ENCODE results near the gene C19orf67.
"Not testable (repeated sequence)": the region's sequence is repeated elsewhere in the genome, so short reads cannot be mapped to it uniquely, and the experiment has no call there.

The C19orf67 gene

GRCh38 chr19:14042659-14043608, 42.6 kb downstream of the C19orf67 start:
- not testable (repeated sequence) for DNase-seq (ENCODE audit: low read depth); H3K4me3 ChIP-seq (ENCODE audit: control insufficient read depth, low read depth, low read length)
- peak; percentile 68 for TF ChIP-seq CTCF (IDR thresholded peaks at IDR 0.05; ENCODE audit: control insufficient read depth, insufficient read depth, low read depth, low read length, missing control alignments)

GRCh38 chr19:14039181-14039580, 46.4 kb downstream of the C19orf67 start:
- DNase-seq (ENCODE audit: low read depth) = no peak
- TF ChIP-seq CTCF (IDR thresholded peaks at IDR 0.05; ENCODE audit: control insufficient read depth, insufficient read depth, low read depth, low read length, missing control alignments) = no peak

GRCh38 chr19:14035706-14036105, 49.9 kb downstream of the C19orf67 start:
- no peak for TF ChIP-seq CTCF (IDR thresholded peaks at IDR 0.05; ENCODE audit: control insufficient read depth, insufficient read depth, low read depth, low read length, missing control alignments)
- no peak for DNase-seq (ENCODE audit: low read depth)

More at GRCh38 chr19:14039181-14039580, 46.4 kb downstream of the C19orf67 start:
- no peak overlapping the region for H3K4me3 ChIP-seq (ENCODE audit: control insufficient read depth, low read depth, low read length)

GRCh38 chr19:14035159-14035558, 50.4 kb downstream of the C19orf67 start:
- not testable (repeated sequence) for H3K4me3 ChIP-seq (ENCODE audit: control insufficient read depth, low read depth, low read length); DNase-seq (ENCODE audit: low read depth)

More at GRCh38 chr19:14035706-14036105, 49.9 kb downstream of the C19orf67 start:
- H3K4me3 ChIP-seq (ENCODE audit: control insufficient read depth, low read depth, low read length) = no peak overlapping the region

GRCh38 chr19:14033946-14034345, 51.6 kb downstream of the C19orf67 start:
- TF ChIP-seq CTCF (IDR thresholded peaks at IDR 0.05; ENCODE audit: control insufficient read depth, insufficient read depth, low read depth, low read length, missing control alignments) = no peak
- DNase-seq (ENCODE audit: low read depth) = no peak
- H3K4me3 ChIP-seq (ENCODE audit: control insufficient read depth, low read depth, low read length) = no peak overlapping the region

- H3K4me3 ChIP-seq (ENCODE audit: control insufficient read depth, low read depth, low read length) = peak within 1 kb of the TSS; percentile 85
- TF ChIP-seq CTCF (IDR thresholded peaks at IDR 0.05; ENCODE audit: control insufficient read depth, insufficient read depth, low read depth, low read length, missing control alignments) = peak; percentile 77
- no peak for DNase-seq (ENCODE audit: low read depth)
These were observed 53.7 kb downstream of the C19orf67 start, which contains the start of gene IL27RA for GRCh38 chr19:14031719-14032480. TSS of gene IL27RA (plus strand) at chr19:14031762. CDS start at chr19:14031873, 111 bp downstream.

Measured in AG09309 (cell line).